Renal cortical epithelial cell (primary cell): Measurements from ENCODE around the gene ZMIZ1. TPM values are rescaled to one million over a fixed set of nuclear protein-coding genes. Genes with fewer than 3 reads are reported as not detected.
"Not testable (repeated sequence)": the region's sequence is repeated elsewhere in the genome, so short reads cannot be mapped to it uniquely, and the experiment has no call there.

Experiments
- DNase-seq: peaks from one replicate; pipeline ENCODE4 v3.0.0-alpha.2; 2011; ENCODE audit warnings: low read depth
- total RNA-seq: library from RNA; depleted of rRNA; stranded (reverse); fragments of >200 nt; gene quantifications from 2 replicates; pipeline ENCODE4 v1.2.3, GENCODE V29; 2014

Gene ZMIZ1
- total RNA-seq, 1 donor from 2014 or later: 45.0 TPM

DNA sequence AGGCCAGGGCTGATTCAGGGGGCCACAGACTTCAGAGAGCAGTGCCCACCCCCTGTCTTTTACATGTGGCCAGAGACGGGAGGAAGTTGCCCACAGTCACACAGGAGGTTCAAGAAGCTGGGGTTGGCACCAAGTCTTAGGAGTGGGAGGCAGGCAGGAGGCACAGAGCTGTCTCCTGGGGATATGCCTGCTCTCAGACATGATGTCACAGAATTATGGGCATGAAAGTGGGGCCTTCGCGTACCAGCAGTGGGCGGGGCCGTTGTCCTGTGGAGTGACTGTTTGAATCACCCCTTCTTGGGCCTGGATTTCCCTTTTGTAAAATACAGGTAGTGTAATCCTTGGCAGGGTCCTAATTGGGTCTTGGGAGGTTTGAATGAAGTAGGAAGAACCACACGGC is 197.3 kb downstream of the ZMIZ1 start:
- DNase-seq: no peak

DNA sequence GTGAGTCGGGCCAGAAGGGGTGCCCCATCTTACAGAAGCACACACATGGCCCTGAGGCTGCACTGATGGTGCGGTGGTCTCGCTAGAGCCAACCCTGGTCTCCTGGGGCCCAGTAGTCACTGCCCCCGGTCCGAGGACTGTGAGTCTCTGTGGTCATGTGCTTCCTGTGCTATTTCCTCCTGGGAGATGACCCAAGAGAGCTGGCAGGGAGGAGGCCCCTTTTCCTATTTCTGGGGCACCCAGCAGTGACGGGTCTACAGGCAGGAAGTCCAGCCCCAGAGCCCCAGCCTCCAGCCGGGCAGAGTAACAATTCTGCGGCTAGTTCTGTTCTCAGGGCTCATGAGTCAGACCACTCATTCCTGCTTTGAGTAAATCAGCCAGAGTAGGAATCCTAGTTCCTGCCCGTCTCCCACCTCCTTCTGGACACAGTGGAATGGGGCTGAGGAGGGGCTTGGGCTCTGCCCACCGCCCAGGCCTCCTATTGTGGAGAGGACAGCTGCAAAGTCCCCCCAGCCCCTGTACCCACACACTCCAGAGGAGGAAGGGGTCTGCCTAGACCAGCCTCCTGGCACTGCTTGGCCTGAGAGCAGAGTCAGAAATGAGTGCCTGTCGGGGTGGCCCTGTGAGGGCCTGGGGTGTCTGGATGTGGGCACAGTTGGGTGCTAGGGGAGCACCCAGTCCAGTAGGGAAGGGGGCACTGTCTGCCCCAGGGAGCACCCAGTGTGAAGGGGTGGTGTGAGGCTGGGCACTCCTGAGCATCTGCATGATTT is 198.0 kb downstream of the ZMIZ1 start:
- DNase-seq: peak; percentile 68

DNA sequence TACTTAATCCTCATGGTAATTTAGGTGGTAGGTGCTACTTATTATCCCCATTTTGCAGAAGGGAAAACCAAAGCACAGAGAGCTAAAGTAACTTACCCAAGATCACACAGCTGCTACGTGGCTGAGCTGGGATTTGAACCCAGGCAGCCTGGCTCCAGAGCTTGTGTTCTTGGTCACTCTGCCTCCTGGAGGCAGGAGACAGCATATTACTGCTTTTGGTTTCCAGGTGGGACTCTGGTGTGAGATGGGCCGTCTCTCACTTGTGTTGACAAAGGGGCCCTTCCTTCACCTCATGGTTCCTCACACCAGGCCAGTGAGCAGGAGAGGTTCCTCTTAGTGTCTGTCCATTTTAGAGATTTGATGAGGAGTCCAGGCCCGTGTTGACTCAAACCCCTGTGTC is 198.7 kb downstream of the ZMIZ1 start:
- DNase-seq: no peak

GRCh38 chr10:79268161-79268601 is 199.4 kb downstream of the ZMIZ1 start:
- no peak for DNase-seq

DNA sequence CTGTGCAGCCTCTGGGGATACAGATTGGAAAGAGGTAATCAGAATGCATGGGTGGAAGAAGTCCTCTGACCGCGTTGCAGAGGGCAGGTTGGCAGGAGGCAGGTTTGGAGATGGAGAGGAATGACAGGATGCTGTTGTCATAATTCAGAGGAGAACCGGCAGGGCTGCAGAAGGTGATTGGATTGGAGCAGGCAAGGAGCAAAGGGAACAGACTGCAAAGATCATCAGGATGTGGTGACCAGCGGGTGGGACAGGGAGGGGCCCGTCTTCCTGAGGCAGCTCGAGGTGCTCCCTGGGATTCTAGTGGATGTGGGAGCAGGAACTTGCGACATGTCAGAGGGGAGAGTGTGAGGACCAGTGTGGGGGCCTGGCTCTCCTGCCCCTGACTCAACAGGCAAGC is 200.0 kb downstream of the ZMIZ1 start:
- no peak for DNase-seq

- no peak for DNase-seq
These were observed 200.7 kb downstream of the ZMIZ1 start for GRCh38 chr10:79269443-79269842.

DNA sequence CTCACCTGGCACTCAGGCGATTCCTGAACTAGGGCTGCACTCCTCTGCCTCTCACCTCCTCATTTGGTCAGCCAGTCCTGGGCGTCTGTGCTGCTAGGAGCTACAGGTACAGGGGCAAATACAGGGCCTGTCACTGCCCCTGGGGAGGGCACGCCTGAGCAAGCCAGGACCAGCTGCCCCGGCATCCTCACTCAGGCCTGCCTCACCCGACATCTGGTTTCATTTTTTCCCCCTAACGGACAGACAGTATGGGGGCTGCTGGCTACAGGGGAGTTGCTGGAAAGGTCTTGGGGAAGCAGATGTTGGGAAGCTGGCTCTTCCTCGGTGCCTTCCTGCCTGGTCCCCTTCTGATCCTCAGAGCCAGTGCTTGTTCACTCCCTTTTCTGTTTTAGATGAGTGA is 201.2 kb downstream of the ZMIZ1 start:
- DNase-seq: no peak

DNA sequence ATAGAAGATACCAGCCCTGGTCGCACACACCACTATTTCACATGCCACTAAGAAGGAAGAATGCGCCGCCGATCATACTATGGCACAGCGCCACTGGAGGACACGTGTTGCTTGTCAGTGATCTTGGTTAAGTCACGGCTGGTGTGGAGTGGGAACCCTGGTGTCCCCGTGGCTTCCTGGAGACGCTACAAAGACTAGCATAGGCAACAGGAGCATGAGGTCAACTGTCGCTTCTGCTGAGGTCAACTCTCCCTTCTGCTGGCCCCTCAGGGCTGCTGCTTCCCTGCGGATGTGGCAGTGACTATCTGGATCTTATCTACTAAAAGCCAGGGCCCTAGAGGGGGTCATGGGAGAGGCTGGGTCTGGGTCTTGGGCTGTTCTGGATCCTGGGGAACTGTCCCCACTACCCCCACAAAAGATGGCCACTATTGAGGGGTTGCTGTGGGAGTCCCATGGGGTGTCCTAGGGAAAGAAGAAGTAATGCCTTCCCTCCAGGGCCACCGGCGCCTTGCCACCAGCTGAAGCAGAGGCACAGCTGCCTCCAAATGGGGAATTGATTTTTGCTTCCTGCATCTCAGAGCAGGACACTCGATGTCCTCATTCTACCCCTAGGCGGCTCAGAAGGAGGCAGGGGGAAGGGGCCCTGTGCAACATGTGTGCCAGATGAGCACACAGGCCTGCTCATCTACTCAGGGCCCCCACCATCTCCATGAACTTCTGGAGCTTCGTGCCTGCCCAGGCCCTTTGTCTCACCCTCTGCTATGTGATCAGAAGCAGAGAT is 201.9 kb downstream of the ZMIZ1 start:
- DNase-seq: no peak

- DNase-seq: no peak
These were observed 203.6 kb downstream of the ZMIZ1 start for GRCh38 chr10:79272353-79272752.

DNA sequence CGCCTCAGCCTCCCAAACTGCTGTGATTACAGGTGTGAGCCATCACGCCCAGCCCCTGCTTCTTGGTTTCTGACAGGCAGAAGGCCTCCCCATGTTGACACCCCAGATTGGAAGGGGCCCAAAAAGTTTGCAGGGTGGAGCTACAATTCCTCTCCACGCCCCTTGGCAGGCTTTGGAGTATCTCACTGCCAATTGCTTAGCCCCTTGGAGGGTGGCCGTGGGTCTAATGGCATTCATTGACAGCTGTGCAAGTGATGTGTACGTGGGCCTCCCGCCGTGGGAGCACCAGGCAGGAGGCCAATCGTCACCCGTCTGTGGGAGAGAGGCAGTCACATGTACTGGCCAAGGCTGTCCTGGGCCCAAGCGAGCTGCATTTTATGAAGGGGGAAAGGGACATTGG is 204.8 kb downstream of the ZMIZ1 start:
- DNase-seq: no peak

- no peak for DNase-seq
These were observed 205.7 kb downstream of the ZMIZ1 start for GRCh38 chr10:79274279-79275104.

GRCh38 chr10:79275105-79275430 is 206.3 kb downstream of the ZMIZ1 start:
- DNase-seq: no peak

GRCh38 chr10:79275431-79275851 is 206.7 kb downstream of the ZMIZ1 start:
- DNase-seq: no peak

DNA sequence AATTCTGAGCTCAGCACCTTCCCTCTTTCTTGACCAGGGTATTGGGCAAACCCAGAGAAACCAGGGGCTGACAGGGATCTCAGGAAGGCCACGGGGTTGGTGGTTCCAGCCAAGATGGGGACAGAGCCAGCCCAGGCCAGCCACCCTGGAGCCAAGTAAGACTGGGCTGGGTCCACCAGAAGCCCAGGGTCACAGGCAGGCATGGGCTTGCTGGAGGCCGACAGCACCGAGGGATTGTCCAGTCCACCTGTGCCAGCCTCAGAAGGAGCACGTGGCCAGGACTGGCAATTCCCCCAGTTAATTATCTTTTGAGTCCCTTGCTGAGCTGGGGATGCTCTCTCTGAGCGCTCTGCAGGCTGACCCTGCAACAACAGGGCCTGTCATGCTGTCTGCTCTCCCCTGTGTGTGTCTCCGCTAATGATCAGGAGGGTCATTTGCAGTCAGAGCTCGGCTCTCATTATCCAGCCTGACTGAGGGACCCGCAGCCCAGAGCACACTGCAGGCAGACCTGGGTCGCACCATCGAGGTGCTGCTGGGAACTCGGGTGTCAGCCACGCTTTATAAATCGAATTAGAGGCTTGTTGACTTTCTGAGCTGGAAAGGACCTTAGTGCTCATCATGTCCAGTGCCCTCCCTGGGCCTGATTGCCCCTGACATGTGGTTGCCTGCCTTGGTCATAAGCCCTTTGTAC is 209.0 kb downstream of the ZMIZ1 start:
- no peak for DNase-seq

DNA sequence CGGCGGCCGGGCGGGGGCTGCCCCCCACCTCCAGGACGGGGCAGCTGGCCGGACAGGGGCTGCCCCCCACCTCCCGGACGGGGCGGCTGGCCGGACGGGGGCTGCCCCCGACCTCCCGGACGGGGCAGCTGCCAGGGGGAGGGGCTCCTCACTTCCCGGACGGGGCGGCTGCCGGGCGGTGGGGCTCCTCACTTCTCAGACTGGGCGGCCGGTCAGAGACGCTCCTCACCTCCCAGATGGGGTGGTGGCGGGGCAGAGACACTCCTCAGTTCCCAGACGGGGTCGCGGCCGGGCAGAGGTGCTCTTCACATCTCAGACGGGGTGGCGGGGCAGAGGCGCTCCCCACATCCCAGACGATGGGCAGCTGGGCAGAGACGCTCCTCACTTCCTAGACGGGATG is 210.3 kb downstream of the ZMIZ1 start:
- not testable (repeated sequence) for DNase-seq

DNA sequence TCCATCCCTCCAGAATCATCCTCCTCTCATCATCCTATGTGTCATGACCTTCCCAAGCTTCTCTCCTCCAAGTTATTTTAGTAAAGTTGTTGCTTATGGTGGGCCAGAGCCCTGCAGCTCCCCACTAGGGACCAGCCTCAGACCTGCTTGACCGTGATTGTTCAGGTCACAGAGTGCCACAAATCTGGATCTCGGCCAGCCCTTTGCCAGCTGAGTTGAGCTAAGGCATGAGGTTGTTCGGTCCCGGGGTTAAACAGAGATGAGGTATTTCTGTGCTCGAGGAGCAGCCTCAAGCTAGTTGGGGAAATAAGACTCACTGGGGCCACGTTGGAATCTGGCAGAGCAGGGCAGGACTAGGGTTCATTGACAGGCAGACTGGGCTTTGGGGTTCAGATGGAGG is 212.2 kb downstream of the ZMIZ1 start:
- peak; percentile 13 for DNase-seq

- no peak for DNase-seq
These were observed 213.6 kb downstream of the ZMIZ1 start for GRCh38 chr10:79282388-79282787.

DNA sequence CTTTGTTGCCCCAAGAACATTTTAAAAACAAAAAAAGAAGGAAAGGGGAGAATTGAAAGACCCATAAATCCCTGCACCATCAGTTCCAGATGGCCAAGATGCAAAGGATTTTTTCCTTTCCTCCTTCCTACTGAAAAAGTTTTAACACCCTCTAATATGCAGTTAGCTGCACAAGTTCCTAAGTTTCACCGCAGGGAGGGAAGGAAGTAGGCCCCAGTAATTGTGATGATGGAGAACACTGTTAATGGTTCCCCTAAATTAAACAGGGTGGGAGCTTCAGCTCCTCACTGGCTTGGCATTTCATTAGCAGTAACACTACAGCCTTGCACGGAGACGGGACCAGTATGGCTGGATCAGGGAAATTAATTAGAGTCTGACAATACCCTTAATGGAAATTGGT is 214.8 kb downstream of the ZMIZ1 start:
- no peak for DNase-seq

- DNase-seq: no peak
These were observed 215.5 kb downstream of the ZMIZ1 start for GRCh38 chr10:79284158-79284871.

DNA sequence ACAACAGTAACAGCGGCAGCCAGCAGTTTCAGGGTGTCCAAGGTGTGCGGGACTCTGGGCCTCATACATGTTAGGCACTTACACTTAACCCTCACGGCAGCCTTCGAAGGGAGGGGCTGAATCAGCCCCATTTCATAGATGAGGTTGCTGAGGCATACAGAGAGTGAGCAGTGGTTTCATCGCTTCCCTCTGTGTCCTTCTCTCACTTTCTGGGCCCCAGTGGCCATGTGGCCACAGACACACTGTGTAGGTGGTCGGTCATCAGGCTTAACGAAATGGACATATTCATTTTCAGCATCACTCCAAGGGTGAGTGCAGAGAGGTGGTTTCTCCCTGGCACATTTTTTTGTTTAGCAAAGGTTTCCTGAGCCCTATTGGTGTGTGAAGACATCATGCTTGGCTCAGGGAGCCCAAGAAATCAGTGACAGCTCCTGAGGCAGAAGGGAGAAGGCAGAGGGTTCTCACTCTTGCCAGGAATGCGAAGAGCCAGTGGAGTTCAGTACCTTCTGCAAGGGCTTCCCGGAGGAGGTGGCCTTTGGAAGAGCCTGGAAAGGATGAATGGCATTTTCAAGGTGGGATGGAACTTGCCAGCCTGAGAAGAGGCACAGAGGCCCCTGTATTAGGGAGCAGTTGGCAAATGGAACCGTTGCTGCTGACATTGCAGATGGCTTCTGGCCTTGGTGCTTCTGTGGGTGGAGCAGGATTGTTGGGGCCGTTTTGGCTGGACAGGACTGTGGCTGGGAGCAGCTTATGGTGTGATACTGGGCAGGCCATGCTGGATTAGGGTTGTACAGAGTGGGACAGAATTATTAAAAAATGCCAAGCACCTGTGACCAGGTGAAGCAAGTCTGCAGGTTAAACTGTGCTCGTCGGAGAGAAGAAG is 216.8 kb downstream of the ZMIZ1 start:
- no peak for DNase-seq
